Endometrium (tissue), 2 donors: ENCODE results near the gene SCN8A.

Source experiments
- FAIRE-seq: peaks from 2 replicates; lab custom pipeline; 2012; peaks lifted over from hg19 to GRCh38; lab: Jason Lieb, UNC
- donor health status: control.
- donor health status: control.

Gene SCN8A

DNA sequence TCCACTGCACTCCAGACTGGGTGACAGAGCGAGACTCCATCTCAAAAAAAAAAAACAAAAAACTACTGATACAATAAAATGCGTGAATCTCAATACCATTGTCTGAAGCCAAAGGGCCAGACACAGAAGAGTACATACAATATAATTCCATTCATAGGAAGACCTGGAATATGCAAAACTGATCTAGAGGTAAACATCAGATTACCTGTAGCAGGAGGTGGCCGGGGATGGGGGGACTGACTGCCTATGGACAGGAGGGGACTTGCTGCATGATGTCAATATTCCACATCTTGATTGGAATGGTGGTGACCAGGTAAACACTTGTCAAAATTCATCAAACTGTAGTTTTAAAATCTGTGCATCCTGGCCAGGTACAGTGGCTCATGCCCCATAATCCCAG is 270.0 kb downstream of the SCN8A start:
- no peak for FAIRE-seq
